Measurements from ENCODE around the gene C4BPB. TPM values are rescaled to one million over a fixed set of nuclear protein-coding genes. Genes with fewer than 3 reads are reported as not detected.

C4BPB gene
- total RNA-seq, 1 experiment from 2014 or later: not detected

DNA sequence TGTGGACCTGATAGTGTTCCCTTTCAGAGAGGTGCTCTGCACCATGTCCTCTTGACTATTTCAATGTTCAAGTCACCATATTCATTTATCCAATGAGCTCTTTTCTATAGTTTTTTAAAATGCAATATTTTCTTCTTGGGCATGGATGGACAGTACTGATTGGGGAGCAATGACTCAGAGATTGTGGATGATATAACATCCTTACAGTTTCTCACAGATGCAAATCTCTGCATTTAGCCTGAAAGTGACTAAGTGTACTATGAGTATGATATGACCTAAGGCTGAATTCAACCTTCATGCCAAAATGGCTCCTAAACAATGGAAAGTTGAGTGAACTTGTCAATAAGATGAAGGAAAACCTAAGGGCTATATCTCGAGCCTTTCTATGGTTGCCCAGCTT lies 51.9 kb downstream of the C4BPB start:
- intact Hi-C loops (cut with micrococcal nuclease): no loop called here
- no TSS peak for BruUV-seq (replicated peaks)
- H3F3A ChIP-seq (ENCODE audit: low read length, unreplicated experiment): no peaks in the 10 kb centered on the region
- no peaks in the 10 kb centered on the region for H3K9me3 ChIP-seq (ENCODE audit: low read length)
- POLR2A ChIA-PET (ENCODE audit: unreplicated experiment): no interaction called here
- TF ChIP-seq EZH2 (IDR thresholded peaks at IDR 0.05; ENCODE audit: low read length, unreplicated experiment): no peak
- TF ChIP-seq CTCF (conservative IDR thresholded peaks at IDR 0.05; ENCODE audit: low read depth, low read length): no peak
- TF ChIP-seq EZH2phosphoT487 (IDR thresholded peaks at IDR 0.05; ENCODE audit: borderline replicate concordance, low read length): no peak
- H3K36me3 ChIP-seq (ENCODE audit: low read depth, low read length): no peaks in the 10 kb centered on the region
- 0 out of 2 replicates have a peak overlapping the region, but pooled peaks have one; percentile 2 for H2AFZ ChIP-seq (ENCODE audit: low read length)
- no peak overlapping the region for H3K27ac ChIP-seq (ENCODE audit: low read length)
- no peak overlapping the region for H3K9ac ChIP-seq (ENCODE audit: low read length)
- no peaks in the 10 kb centered on the region for H3K79me2 ChIP-seq (ENCODE audit: low read length)
- H3K27me3 ChIP-seq (ENCODE audit: low read length): no peaks in the 10 kb centered on the region
- CTCF ChIA-PET: no interaction called here
- no peak overlapping the region for H3K4me3 ChIP-seq (ENCODE audit: low read length)
- ATAC-seq: peak; percentile 75
- peak; percentile 63 for DNase-seq
- no peaks in the 10 kb centered on the region for H3K9me2 ChIP-seq (replicated peaks; ENCODE audit: low read length)
- no peaks in the 10 kb centered on the region for H3K4me1 ChIP-seq (ENCODE audit: insufficient read depth, low read length)
- H3K4me2 ChIP-seq (ENCODE audit: low read length): no peak overlapping the region
- H4K20me1 ChIP-seq (ENCODE audit: low read length): no peaks in the 10 kb centered on the region

- BruUV-seq (replicated peaks): no TSS peak
These were observed 56.9 kb downstream of the C4BPB start for GRCh38 chr1:207145401-207146058.

More at GRCh38 chr1:207145401-207146058, 56.9 kb downstream of the C4BPB start:
- no peak overlapping the region for H3K4me3 ChIP-seq (ENCODE audit: low read length)
- POLR2A ChIA-PET (ENCODE audit: unreplicated experiment): no interaction called here
- no peak overlapping the region for H3K9ac ChIP-seq (ENCODE audit: low read length)
- H2AFZ ChIP-seq (ENCODE audit: low read length): no peak overlapping the region
- H3K36me3 ChIP-seq (ENCODE audit: low read depth, low read length): no peaks in the 10 kb centered on the region
- no peak for DNase-seq
- TF ChIP-seq EZH2phosphoT487 (IDR thresholded peaks at IDR 0.05; ENCODE audit: borderline replicate concordance, low read length) (no peak), EZH2 (IDR thresholded peaks at IDR 0.05; ENCODE audit: low read length, unreplicated experiment) (no peak), CTCF (conservative IDR thresholded peaks at IDR 0.05; ENCODE audit: low read depth, low read length) (no peak)
- ATAC-seq: no peak
- no peaks in the 10 kb centered on the region for H3K79me2 ChIP-seq (ENCODE audit: low read length)
- intact Hi-C loops (cut with micrococcal nuclease): no loop called here
- H3K27me3 ChIP-seq (ENCODE audit: low read length): no peaks in the 10 kb centered on the region
- H3F3A ChIP-seq (ENCODE audit: low read length, unreplicated experiment): no peaks in the 10 kb centered on the region
- no peaks in the 10 kb centered on the region for H4K20me1 ChIP-seq (ENCODE audit: low read length)
- H3K4me1 ChIP-seq (ENCODE audit: insufficient read depth, low read length): no peaks in the 10 kb centered on the region
- H3K4me2 ChIP-seq (ENCODE audit: low read length): no peak overlapping the region
- CTCF ChIA-PET: no interaction called here
- no peak overlapping the region for H3K27ac ChIP-seq (ENCODE audit: low read length)
- no peaks in the 10 kb centered on the region; the same call in 1 of the 2 replicates for H3K9me2 ChIP-seq (replicated peaks; ENCODE audit: low read length)
- H3K9me3 ChIP-seq (ENCODE audit: low read length): no peaks in the 10 kb centered on the region

Other genes starting within 250 kb of the C4BPB start
- gene IL20, start 223.2 kb upstream of the C4BPB start, total RNA-seq (2014; rRNA removed): not detected in 2 replicates
- 1.8 and 1.9 TPM in 2 replicates for gene IL24, start 191.4 kb upstream of the C4BPB start, total RNA-seq (2014; rRNA removed)
- gene FCMR, start 166.9 kb upstream of the C4BPB start, total RNA-seq (2014; rRNA removed): 1.5 and 4.6 TPM in 2 replicates
- not detected in 2 replicates for gene PIGR, start 142.4 kb upstream of the C4BPB start, total RNA-seq (2014; rRNA removed)
- not detected in 2 replicates for gene FCAMR, start 118.4 kb upstream of the C4BPB start, total RNA-seq (2014; rRNA removed)
- 34.9 and 36.2 TPM in 2 replicates for gene C1orf116, start 56.1 kb upstream of the C4BPB start, total RNA-seq (2014; rRNA removed)
- gene YOD1, start 37.7 kb upstream of the C4BPB start, total RNA-seq (2014; rRNA removed): 54.0 and 63.9 TPM in 2 replicates
- 37.5 and 48.6 TPM in 2 replicates for gene PFKFB2, start 35.6 kb upstream of the C4BPB start, total RNA-seq (2014; rRNA removed)
- not detected in 2 replicates for gene C4BPA, start 15.4 kb downstream of the C4BPB start, total RNA-seq (2014; rRNA removed)
- 101 and 108 TPM in 2 replicates for gene CD55, start 232.8 kb downstream of the C4BPB start, total RNA-seq (2014; rRNA removed)